Fibroblast of lung (primary cell): ENCODE measurements around the gene ZNF324B.

Source experiments
- EZH2 ChIP-seq: IDR thresholded peaks from 2 replicates; pipeline ENCODE4 v1.5.1; 2012; ENCODE audit warnings: low read length, control low read depth, mild to moderate bottlenecking; ENCODE audit errors: missing control alignments
- TF ChIP-seq, protein P1 (sequence below), 2 donors: IDR thresholded peaks in 1 of 2; conservative IDR thresholded peaks in 1 of 2; 1 replicate in 1 of 2; 2 replicates in 1 of 2; pipeline ENCODE4 v1.5.1; 2011 to 2012; ENCODE audit warnings: low read length in 2 of 2, control low read depth in 1 of 2, inconsistent platforms in 1 of 2, low read depth in 1 of 2, mild to moderate bottlenecking in 1 of 2

DNA sequence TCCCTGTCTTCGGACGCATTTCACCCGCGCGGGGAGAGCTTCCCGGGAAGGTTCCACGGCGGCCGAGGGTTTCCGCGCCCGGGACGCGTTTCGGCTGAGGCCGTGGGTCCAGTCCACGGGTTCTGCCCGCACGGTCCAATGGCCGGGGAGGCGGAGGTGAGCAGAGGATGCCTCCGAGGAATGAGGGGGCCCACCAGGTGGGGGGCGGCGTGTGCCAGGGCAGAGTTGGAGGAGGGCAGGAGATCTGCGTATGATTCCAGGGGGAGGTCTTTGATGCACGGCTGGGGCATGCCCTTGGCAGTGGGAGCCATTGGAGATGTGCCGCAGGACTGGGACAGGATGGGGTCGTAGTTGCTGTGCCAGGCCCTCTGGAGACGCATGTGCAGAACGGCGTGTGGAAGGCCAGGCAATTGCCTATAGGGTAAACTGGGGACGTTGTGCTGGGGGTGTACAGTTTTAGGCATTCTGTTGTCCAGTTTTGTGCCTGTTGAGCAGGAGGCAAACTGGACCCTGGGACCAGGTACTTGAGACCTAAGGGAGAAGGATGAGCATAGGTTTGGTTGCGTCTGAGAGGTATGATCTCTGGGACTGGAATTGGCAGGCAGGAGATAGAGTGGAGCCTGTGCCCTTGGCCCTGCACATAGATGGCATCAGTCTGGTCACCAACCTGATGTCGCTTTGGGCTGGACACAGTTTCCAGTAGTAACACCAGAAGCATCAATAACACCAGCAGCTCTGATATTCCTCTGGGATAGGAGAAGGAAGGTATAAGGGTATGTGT lies 42.2 kb upstream of the ZNF324B start:
- TF ChIP-seq, protein P1, sequence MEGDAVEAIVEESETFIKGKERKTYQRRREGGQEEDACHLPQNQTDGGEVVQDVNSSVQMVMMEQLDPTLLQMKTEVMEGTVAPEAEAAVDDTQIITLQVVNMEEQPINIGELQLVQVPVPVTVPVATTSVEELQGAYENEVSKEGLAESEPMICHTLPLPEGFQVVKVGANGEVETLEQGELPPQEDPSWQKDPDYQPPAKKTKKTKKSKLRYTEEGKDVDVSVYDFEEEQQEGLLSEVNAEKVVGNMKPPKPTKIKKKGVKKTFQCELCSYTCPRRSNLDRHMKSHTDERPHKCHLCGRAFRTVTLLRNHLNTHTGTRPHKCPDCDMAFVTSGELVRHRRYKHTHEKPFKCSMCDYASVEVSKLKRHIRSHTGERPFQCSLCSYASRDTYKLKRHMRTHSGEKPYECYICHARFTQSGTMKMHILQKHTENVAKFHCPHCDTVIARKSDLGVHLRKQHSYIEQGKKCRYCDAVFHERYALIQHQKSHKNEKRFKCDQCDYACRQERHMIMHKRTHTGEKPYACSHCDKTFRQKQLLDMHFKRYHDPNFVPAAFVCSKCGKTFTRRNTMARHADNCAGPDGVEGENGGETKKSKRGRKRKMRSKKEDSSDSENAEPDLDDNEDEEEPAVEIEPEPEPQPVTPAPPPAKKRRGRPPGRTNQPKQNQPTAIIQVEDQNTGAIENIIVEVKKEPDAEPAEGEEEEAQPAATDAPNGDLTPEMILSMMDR (conservative IDR thresholded peaks at IDR 0.05 in 1 of 2, IDR thresholded peaks at IDR 0.05 in 1 of 2; ENCODE audit: low read depth in 1 of 2, low read length in 2 of 2) = peak in 1 of 2 donors; percentile 3
- no peak for TF ChIP-seq EZH2
